NCI-H2029 treated with DMSO at 0.1 percent for 48 hours (cell line): ENCODE measurements around the gene CFDP1.

Experiments used
- DNase-seq: peaks from one replicate; lab custom pipeline; 2025; lab: John Stamatoyannopoulos, UW

Gene CFDP1

DNA sequence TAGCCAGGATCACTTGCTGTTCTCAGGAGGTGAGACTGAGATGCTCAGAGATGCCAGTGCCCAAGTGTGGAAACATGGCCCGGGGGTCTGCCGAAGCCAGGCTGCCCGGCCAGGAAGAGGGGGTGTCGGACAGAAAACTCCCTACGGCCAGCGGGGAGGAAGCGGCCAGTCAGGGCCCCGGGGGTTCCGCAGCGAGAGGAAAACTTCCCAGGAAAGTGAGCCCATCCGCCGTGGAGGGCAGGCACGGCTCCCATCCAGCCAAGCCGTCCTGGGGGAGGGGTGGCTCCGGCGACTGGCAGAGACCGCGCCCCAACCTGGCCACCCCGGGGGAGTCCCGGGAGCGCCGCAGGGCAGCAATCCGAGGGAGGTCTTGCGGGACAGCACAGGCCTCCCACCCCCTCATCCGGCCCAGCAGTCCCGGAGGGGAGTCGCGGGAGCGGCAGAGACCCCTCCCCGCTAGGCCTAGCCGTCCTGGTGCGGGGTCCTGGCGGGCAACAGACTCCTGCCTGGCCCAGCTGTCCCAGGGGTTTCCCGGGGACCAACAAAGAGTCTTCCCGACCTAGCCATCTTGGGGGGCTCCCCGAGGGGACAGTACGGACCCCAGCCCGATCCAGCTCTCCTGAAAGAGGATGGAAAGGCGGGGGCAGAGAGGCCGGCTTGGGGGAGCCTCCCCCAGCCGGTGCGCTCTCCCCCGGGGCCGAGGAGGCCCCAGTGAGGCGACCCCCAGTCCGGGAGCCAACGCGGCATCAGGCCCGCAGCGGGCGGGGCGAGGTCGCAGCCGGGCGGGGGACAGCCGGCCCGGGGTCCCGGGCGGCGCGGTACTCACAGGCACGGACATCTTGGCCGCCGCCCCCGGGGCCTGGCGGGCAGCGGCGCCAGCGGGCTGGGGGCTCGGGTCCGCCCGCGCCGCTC lies 168.0 kb downstream of the CFDP1 start:
- DNase-seq, result no peak

DNA sequence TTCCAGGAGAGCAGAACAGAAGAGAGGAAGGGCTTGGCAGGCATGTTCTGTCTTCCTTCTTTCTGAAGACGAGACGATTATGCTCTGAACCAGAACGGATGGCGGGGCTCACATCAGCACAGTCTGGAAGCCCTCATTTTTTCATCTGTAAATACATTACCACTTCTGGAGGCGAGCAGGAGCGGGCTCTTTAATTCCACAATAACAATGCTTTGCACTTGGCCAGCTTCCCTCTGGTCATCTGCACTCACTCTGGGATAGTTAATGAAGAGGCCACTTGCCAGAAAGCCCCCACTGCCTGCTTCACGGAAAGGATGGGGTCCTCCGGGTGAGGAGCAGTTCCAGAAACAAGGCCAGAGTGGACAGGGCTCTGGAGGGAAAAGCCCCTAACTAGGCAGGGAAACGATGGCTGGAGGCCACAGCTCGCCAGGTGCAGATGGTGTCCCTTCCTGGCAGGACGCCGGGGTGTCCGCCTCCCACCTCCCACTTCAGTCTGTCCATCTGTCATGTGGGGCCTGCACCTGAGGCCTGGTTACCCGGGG lies 168.8 kb downstream of the CFDP1 start:
- no peak for DNase-seq

DNA sequence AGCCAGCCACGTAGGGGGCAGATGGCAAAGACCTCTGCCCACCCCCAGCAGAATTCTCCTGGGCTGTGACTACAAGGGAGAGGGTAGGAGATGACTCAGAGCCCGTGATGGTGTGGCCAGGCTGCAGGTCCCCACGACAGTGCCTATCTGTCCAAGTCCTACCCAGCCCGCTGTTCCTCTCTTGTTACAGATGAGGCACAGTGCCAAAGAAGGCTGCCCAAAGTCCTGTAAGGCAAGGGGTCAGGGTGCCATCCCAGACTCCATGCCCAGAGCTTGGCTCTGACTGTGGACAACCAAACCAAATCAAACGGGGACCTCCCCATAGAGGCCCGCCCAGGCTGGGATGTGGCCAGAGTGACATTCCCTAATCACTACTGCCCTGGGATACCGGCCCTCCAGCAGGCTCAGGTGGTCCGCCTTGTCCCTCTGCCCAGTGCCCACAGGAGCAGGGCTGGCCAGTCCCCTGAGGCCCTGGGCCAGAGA lies 169.3 kb downstream of the CFDP1 start:
- no peak for DNase-seq

DNA sequence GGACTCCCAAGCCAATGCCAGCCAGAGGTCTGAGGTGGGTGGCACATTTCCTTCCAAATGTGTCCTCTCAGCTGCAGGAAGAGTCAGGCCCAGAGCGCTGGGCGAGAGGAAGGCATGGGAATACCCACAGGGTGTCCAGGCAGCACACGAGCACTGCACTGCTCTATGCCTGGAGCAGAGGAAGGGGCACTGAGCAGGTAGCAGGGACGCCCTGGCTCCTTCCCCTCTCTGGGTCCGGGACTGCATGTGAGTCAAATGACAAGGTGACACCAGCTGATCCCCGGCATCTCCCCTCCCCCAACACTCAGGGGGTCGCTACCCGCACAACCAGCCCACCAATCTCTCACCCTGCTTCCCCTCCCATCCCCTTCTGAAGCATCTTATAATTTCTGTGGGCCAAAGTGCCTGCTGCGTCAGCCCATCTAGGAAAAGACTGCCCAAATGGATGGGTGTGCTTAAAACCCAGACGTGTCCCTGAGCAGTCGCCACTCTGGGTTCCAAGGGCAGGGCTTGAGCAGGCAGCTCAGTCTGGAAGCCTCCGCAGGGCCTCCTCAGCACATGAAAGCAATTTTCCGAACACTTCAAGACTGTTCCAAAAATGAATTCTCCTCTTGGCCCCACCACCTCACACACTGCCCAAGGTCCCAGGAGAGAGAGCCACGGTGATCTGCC lies 169.9 kb downstream of the CFDP1 start:
- DNase-seq, result no peak

DNA sequence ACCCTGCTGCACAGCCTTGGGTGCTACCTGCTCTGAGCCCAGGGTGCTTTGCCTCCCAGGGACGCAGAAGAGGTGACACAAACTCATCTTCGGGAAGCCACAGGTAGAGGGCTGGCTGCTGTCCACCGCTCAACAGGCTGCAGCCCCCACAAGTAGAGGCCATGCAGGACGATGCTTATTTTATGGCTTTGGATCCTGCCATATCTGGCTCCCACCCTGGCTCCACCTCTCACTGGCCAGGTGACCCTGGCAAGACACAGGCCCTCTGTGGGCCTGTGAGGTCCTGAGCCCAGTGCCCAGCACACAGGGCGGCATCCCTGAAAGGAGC lies 170.5 kb downstream of the CFDP1 start:
- no peak for DNase-seq

DNA sequence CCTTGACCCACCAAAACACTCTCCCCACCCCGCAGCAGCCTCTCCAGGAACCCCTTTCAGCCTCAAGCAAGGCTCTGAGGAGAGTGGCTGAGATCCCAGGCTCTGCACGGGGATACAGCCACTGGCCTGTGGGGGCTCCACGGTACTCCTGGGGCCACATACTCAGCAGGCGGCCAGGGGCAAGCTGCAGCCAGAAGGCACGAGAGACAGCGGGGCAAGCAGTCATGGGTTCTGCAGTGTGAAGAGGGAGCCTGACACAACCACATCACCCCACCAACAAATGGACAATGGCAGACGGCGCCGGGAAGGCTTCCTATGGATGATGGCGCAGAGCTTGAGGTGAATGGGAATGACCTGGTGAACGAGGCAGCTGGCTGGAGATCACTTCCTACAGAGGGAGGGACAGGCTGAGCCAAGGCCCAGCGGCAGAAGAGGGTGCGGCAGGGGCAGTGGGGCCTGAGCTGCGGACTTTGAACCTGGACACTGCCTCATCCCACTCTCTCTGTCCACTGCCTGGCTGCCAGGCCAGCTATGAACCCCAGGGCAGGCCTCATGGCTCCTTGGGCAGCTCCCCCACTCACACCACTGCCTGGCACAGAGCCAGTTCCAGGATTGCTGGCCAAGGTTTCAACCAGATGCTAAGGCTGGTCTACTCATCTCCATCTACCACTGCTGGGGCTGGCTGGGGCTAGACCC lies 171.1 kb downstream of the CFDP1 start:
- no peak for DNase-seq

DNA sequence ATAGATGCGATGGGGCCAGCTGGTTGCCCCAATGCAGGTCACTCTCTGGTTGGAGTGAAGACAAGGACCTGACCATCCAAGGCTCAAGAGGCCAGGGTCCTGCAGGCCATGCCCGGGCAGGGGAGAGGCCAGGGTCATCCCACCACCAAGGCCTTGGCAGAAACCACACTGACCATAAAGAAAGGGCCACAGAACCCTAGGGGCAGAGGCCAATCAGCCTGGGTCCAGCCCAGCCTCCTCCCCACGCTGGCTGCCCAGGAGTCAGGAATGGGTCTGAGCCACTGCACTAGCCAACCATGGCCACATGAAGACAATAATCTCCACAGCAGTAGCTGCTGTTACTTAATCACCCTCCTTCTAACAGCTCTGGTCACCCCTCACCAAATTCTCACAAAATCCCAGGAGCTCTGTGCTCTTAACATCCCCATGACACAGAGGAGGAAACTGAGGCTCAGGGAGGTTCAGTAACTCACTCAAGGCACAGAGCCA lies 171.7 kb downstream of the CFDP1 start:
- DNase-seq, result no peak

DNA sequence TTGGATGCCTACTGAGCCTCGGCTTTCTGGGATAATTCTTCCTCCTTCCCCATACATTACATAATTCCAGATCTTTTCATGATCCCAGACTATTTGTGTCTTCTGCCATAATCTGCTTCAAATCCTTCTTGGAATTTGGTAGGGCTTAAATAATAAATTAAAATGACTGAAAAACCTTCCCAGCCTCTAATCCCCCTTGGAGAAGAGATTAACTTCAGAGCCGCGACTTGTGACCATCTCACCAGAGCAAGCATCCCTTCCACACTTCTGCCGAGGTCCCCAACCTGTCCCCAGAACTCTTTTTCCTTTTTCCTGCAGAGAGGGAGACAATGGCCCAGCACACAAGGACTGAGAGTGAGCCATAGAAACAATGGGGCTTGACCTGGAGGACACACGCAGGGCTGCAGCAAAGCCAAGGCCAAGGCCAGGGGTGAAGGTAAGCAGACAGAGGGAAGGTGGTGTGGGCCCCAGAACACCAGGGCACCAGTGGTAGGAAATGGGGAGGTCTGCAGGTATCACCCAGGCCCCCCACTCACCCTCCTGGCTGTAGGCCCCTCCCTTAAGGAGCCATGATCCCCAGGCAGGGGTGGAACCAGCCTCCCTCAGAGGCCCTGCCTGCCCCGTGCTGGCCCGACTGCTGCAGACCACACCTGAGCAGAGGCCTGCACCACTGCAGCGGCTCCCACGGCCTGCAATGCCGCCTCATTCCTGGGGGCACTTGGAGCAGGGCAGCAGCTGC lies 172.3 kb downstream of the CFDP1 start:
- DNase-seq, result no peak

DNA sequence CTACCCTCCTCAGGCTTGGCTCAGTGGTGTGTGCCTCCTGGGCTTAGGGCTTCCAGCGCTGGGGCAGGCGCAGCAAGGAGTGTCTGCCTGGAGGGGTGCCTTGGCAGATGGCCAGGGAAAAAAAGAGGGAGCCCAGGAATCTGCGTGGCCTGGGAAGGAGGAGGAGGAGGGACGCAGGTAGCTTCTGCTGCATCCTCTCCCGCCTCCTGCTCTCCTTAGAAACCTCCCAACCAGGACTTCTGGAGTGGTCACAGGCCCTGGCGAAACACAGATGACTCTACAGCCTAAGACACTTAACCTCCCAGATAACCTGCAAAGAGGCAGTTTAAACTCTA lies 174.5 kb downstream of the CFDP1 start:
- DNase-seq, result no peak

DNA sequence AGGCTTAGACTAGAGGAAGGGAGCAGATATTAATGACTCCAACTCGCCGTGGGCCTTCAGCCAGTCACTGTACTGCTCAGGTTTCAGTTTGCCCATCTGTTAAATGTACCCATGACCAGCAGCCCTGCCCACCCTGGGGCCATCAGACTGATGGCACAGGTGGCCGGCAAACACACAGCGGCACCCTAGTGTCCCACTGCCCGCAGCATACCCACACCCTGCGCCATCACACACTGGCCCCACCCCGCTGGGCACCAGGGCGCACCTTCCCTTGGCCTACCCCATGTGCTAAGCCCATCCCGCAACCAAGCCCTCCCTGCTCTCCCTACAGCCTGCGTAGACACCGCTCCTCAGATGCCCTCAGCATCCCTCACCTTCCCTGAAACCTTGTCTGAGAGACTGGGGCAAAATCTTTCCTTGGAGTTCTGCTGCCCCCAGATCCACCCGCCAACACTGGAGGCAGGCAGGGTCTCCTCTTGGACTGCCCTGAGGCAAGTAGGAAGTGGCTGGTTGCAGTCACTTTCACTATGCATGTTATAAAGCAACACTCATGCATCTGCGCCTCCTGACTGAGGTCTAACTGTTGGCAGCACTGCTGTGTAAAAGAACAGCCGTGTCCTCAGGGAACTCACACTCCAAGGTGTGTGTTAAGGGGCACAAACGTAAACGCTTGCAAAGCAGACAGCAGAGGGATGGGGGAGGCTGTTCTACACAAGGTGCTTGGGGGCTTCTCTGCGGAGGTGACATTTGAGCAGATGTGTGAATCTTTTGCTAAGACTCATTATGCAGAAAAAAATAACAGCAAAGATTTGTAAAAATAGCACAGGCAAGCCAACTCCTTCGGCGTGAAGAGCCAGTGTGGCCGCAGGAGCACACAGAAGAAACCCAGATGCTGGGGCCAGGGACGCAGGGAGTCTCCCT lies 175.2 kb downstream of the CFDP1 start:
- no peak for DNase-seq

DNA sequence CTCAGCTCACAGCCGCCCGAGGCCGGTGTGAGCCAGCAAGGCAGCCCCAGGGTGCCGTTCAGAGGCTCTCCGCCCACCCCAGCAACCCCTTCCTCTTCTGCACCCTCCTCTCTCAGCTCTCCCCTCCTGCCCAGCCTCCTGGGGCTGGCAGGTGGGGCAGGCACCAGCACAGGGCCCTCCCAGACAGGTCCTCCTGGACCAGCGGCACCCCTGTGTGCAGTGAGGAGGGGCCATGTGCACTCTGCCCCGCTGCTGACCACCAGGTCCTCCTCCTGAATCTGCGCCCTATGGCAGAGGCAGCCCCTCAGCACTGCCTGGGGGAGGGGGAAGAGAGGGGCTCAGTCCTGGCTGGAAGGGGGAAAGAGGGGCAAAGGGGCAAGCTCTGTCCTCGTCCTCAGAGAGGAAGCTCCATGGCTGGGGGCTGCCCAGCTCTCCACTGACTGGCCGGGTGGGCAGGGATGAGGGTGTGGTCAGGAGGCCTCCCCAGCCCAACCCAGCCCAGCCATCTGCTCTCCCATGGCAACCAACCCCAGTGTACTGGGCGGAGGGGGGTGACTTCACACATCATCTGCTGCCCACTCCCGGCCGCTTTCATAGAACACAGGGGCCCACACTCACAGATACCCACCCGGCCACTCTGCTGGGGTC lies 176.5 kb downstream of the CFDP1 start:
- DNase-seq, result no peak

DNA sequence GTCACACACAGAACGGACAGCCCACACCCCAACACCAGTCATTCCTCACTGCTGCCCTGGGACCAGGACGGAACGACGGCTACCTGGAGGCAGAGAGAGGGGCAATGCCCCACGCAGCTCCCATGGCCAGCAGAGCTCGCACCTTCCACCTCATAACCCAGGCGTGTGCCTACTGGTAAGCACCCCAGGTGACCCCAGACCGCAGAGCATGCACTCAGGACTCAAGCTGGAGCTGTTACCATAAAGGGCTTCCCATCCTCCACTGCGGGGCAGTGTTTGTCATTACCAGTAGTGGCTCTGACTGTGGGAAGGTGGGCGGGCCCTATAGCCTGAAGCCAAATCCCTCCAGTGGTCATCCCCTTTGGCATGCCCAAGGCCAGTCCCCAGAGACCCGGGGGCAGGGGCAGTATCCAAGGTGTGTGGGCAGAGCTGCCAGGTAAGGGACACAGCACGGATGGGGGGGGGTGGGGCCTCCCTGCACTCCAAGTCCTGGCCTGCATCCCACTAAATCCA lies 177.2 kb downstream of the CFDP1 start:
- DNase-seq, result no peak

DNA sequence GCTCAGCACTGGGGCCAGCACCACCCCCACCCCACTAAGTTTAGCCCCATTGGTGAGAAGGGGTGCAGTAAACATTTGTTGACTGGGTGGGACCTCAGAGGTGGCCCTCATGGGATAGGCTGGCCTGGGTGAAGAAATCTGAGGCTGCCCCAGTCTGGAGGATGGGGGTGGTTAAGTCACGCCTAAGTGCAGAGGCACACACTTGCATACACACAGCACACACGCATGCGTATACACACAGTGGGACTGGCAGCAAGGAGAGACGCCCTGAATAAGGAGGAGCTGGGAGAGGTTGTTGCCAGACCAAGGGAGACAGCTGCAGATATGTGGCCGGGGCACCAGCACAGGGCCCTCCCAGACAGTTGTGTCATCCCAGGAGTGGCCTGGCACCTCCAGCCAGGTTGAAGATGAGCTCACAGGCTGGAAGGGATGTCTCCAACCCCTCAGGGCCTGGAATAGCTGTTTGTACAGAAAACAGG lies 178.9 kb downstream of the CFDP1 start:
- DNase-seq, result no peak

DNA sequence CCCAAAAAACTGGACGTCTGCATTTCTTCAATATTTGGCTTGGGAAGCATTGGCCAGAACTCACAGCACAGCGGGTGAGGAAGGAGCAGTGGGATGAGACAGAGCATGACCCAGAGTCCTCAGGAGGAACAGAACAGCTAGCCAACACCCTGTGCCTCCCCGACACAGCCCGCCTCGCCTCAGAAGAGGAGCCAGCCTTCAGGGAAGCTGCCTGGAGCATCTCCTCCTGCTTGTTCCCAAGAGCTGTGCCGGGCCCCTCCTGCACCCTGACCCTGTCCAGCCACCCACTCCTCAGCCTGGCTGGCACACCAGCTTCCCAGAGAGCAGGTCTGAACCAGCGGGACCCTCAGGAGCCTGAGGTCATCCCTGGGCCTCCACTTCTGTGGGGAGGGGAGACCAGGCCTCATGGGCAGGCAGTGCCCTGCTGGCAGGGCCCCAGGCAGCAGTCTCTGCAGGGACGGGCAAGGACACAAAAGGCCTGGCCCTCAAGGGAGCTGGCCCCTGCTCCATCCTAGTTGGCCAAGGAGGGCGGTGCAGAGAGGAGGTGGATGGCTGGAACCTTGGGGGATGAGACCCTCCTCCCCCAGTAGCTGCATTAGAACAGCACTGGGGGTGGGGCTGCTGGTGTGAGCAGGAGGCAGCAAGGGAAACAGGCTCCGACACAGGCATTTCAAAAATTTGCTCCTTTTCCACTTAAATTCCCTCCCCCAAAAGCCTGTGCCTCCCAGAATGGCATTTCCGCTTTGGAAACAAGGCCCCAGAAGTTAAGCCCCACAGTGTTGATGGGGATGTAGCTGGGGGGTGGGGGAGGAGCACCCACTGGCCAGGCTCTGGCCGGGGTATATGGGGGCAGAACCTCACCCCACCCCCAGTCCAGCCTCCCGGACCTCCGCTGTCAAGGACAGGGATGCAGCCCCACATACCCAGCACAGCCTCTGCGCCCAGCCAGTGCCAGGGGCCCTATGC lies 180.1 kb downstream of the CFDP1 start:
- no peak for DNase-seq

DNA sequence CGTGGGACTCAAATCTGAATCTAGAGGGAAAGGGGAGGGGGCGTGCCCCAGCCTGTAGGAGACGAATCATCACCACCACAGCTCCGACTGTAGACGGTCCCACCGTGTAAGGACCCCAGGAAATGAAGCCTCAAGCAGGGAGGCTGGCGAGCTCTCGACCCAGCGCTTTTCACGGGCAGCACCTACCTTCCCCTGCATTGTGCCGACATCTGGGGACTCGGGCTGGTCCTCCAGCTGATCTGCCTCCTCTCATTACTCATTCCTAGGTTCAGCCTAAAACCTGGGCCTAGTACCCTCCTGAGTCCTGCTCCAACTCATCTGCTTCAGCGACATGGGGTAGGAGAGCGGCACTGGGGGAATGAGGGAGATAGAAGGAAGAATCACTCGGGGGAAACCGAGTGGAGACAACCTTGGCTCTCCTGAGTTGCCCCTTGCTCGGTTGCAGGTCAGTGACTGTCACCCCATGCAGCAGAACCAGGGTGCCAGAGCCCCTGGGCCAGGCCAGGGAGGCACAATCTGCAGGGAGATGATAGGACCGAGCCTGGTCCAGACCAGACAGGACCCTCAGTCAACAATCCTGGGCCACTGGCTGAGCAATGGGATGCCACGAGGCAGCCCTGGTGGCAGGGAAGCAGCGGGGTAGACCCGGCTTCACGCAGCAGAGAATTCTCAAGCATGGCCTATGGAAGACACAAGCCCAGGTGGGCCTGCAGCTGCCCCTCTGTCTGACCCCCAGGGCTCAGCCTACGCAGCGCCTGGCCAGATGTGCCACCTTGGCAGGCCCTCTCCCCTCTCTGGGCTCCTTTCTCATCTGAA lies 181.0 kb downstream of the CFDP1 start:
- no peak for DNase-seq

DNA sequence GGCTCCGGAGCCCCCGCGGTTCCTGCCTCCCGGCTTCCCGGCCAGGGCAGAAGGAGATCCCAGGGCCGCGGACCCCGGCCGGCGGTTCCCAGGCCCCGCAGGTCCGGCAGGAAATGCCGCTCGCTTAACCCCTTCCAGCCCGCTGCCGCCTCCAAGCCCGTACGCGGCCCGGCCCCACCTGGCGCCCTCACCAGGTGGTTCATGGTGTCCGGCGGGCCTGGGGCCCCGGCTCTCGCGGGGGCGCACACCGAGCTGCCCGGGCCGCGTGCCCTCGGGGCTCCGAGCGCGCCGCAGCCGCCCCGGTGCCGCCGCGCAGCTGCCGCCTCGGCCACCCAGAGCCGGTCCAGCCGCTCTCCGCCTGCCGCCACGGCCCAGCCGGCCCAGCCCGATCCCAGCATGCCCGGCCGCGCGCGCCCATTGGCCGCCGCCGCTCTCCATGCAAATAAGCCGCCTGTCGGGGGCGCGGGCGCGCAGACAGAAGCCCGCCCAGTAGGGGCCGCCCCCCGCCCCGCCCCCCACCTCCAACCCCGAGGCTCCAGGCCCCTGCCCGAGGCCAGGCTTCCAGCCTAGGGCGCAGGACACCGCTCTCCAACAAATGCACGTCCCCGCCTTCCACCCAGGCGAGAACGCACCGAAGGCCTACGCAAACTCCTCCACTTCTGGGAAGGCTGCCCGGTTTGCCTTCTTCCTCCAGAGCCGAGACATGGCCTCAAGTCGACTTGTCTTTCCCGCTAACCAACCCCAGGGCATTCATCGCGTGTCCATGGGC lies 181.8 kb downstream of the CFDP1 start, which contains the start of gene BCAR1:
BCAR1 (minus strand) TSS at position 345 of the 769 bp plus-strand sequence; CDS start at position 203, 142 bp downstream.
- DNase-seq, result no peak

DNA sequence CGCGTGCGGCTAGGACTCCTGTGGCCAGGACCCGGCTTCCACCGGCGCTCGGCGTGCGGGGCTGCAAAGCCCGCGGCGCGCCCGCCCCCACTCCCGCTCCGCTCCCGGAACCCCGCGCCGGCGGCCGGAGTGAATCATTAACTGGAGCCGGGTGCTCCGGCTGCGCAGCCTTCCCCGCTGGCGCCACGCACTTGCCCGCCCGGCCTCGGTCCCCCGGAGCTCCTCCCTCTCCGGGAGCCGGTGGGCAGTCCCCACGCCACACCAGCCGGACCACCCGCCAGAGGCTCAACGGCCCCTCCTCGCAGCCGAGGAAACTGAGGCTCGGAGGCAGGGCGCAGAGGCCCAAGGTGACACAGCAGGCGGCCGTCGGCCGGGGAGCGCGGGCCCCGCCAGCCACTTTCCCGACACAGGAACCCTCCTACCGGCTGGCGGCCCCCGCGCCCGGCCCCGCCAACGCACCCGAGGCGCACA lies 182.5 kb downstream of the CFDP1 start:
- DNase-seq, result no peak
